GM12878 (cell line): ENCODE results near the gene CCDC57. TPM values are rescaled to one million over a fixed set of nuclear protein-coding genes. Genes with fewer than 3 reads are reported as not detected.

Experiments
- ATAC-seq: fragments of 200-7000 bp; cut with Tn5 transposase; 3 replicates; pipeline ENCODE4 v1.9.1; 2020; ENCODE audit warnings: mild to moderate bottlenecking, moderate library complexity
- BruUV-seq: library from RNA; stranded (reverse); fragments of 400-500 nt; replicated peaks from 2 replicates; lab custom pipeline; 2021; lab: Mats Ljungman, UMichigan
- CTCF ChIA-PET: fragments of 300-600 bp; sonication (Branson Sonifier 250); formaldehyde crosslinking; extraction: SDS; loops from one replicate; lab custom pipeline; 2021; ENCODE audit warnings: inconsistent platforms; lab: Yijun Ruan, JAX
- POLR2A ChIA-PET: fragments of 350-600 bp; formaldehyde crosslinking; extraction: SDS; loops from one replicate; lab custom pipeline; 2021; ENCODE audit warnings: inconsistent platforms; lab: Charles Lee
- RAD21 ChIA-PET: fragments of 300-600 bp; sonication (Branson Sonifier 250); formaldehyde crosslinking; loops from one replicate; lab custom pipeline; 2023; ENCODE audit warnings: antibody characterized with exemption; ENCODE audit not compliant: unreplicated experiment; lab: Charles Lee
- SMC1A ChIA-PET: fragments of 300-600 bp; sonication (Branson Sonifier 250); formaldehyde crosslinking; loops from one replicate; lab custom pipeline; 2023; ENCODE audit not compliant: unreplicated experiment, uncharacterized antibody; lab: Charles Lee
- DNase-seq: peaks from one replicate; pipeline ENCODE4 v3.0.0-alpha.2; 2011; ENCODE audit warnings: low read depth, low spot score
- FAIRE-seq: peaks from 3 replicates; lab custom pipeline; 2011; peaks lifted over from hg19 to GRCh38; lab: Jason Lieb, UNC
- H2AFZ ChIP-seq: 2 replicates; pipeline ENCODE4 v1.6.0; 2011; ENCODE audit warnings: low read depth, low read length, control low read depth; ENCODE audit not compliant: control insufficient read depth
- H3K27ac ChIP-seq: 2 replicates; pipeline ENCODE4 v1.5.1; 2011; ENCODE audit warnings: control low read depth; ENCODE audit not compliant: control insufficient read depth, insufficient read depth
- H3K27me3 ChIP-seq, 2 experiments: replicated peaks in 1 of 2; 2 replicates each; pipeline versions ENCODE4 v1.6.0 to v1.6.1; 2011; ENCODE audit warnings: low read length in 1 of 2; ENCODE audit not compliant: control insufficient read depth in 2 of 2, insufficient read depth in 2 of 2
- H3K36me3 ChIP-seq, 2 experiments: 2 replicates each; pipeline ENCODE4 v1.5.1; 2011; ENCODE audit warnings: low read length in 1 of 2; ENCODE audit not compliant: control insufficient read depth in 2 of 2, insufficient read depth in 2 of 2
- H3K4me1 ChIP-seq: 2 replicates; pipeline ENCODE4 v1.6.1; 2011; ENCODE audit warnings: mild to moderate bottlenecking, low read length, moderate library complexity, mixed read lengths; ENCODE audit not compliant: control insufficient read depth, insufficient read depth
- H3K4me2 ChIP-seq: 2 replicates; pipeline ENCODE4 v1.6.0; 2011; ENCODE audit warnings: control low read depth; ENCODE audit not compliant: control insufficient read depth, insufficient read depth
- H3K4me3 ChIP-seq: fragments of 200-600 bp; sonication (generic); 2 replicates; pipeline ENCODE4 v1.5.1; 2016
- H3K79me2 ChIP-seq: 2 replicates; pipeline ENCODE4 v1.6.0; 2011; ENCODE audit warnings: low read length; ENCODE audit not compliant: control insufficient read depth, insufficient read depth
- H3K9ac ChIP-seq: 2 replicates; pipeline ENCODE4 v1.8.0; 2011; ENCODE audit warnings: low read length, control low read depth, mixed read lengths; ENCODE audit not compliant: control insufficient read depth, insufficient read depth
- H3K9me3 ChIP-seq: replicated peaks from 3 replicates; pipeline ENCODE4 v1.5.1; 2011; ENCODE audit warnings: mild to moderate bottlenecking, low read length; ENCODE audit not compliant: control insufficient read depth, insufficient read depth
- H4K20me1 ChIP-seq: 2 replicates; pipeline ENCODE4 v1.6.0; 2011; ENCODE audit not compliant: control insufficient read depth, insufficient read depth
- BACH1 ChIP-seq: fragments of 450-650 bp; IDR thresholded peaks from 2 replicates; pipeline ENCODE4 v1.6.1; 2017; ENCODE audit warnings: mild to moderate bottlenecking, borderline replicate concordance
- HDAC2 ChIP-seq: fragments of 200-600 bp; sonication (generic); IDR thresholded peaks from 2 replicates; pipeline ENCODE4 v1.6.1; 2017
- KLF5 ChIP-seq: fragments of 450-650 bp; IDR thresholded peaks from 2 replicates; pipeline ENCODE4 v1.6.1; 2014; ENCODE audit warnings: mild to moderate bottlenecking; ENCODE audit not compliant: partially characterized antibody
- LARP7 ChIP-seq: fragments of 450-650 bp; IDR thresholded peaks from 2 replicates; pipeline ENCODE4 v1.6.1; 2017; ENCODE audit warnings: mild to moderate bottlenecking
- NFXL1 ChIP-seq: fragments of 450-650 bp; IDR thresholded peaks from 2 replicates; pipeline ENCODE4 v1.6.1; 2017; ENCODE audit warnings: antibody characterized with exemption, mild to moderate bottlenecking, borderline replicate concordance
- POLR2A ChIP-seq: IDR thresholded peaks from 2 replicates; pipeline ENCODE4 v1.6.1; 2011; ENCODE audit warnings: low read depth, mild to moderate bottlenecking, low read length
- POLR2AphosphoS5 ChIP-seq: IDR thresholded peaks from 2 replicates; pipeline ENCODE4 v1.6.1; 2011; ENCODE audit warnings: mild to moderate bottlenecking, low read length, inconsistent platforms
- POU2F2 ChIP-seq: IDR thresholded peaks from 3 replicates; pipeline ENCODE4 v1.6.1; 2011; ENCODE audit warnings: low read depth, mild to moderate bottlenecking, low read length, borderline replicate concordance
- WGBS: methylation state at CpG from one replicate; pipeline ENCODE4 v1.1.6; 2016; ENCODE audit warnings: low lambda C conversion rate; ENCODE audit not compliant: insufficient replicate concordance, insufficient coverage; ENCODE audit errors: missing lambda C conversion rate; 5-methylcytosine and 5-hydroxymethylcytosine counted together
- in situ Hi-C: fragments of 300-500 bp; cut with MboI; formaldehyde crosslinking; loops from 9 replicates; pipeline ENCODE4 v1.14.3; 2018; ENCODE audit warnings: mixed read lengths
- intact Hi-C: fragments of 100-400 bp; cut with micrococcal nuclease; formaldehyde crosslinking; loops from one replicate; pipeline ENCODE4 v1.14.2; 2022; ENCODE audit not compliant: unreplicated experiment
- polyA plus RNA-seq, 11 experiments: library from polyadenylated mRNA; depleted of rRNA in 4 of 11; unstranded in 6 of 11; stranded (reverse) in 5 of 11; fragments of >200 nt; fragmentation: Nextera tagmentation in 4 of 11; fragmentation: Illumina TruSeq in 1 of 11; extraction: Ambion mirVana in 4 of 11; extraction: Trizol in 1 of 11; gene quantifications; 1 replicate in 1 of 11; 2 replicates in 10 of 11; pipeline versions ENCODE4 v1.2.1 to v1.2.3, GENCODE V29; 2011 to 2016; ENCODE audit warnings: inconsistent platforms in 2 of 11, missing spikeins in 2 of 11, low read depth in 1 of 11
- total RNA-seq, 4 experiments: library from RNA; depleted of rRNA in 3 of 4; stranded (reverse); fragments of >200 nt in 3 of 4; fragmentation: Illumina TruSeq in 1 of 4; extraction: Trizol in 1 of 4; gene quantifications; 2 replicates each; pipeline versions ENCODE4 v1.2.1 to v1.2.3, GENCODE V29; 2013 to 2021
- TF ChIP-seq, protein P1 (sequence below): IDR thresholded peaks from 2 replicates; pipeline ENCODE4 v1.6.1; 2011; ENCODE audit warnings: low read depth, low read length, improper control_type of control experiment, borderline replicate concordance

Gene CCDC57
- total and polyA plus RNA-seq, 10 of the 15 experiments (the other 5 are each of a cell fraction or from before 2014, with no cell fraction given) = 5.4 to 123 (median 45.8) TPM

DNA sequence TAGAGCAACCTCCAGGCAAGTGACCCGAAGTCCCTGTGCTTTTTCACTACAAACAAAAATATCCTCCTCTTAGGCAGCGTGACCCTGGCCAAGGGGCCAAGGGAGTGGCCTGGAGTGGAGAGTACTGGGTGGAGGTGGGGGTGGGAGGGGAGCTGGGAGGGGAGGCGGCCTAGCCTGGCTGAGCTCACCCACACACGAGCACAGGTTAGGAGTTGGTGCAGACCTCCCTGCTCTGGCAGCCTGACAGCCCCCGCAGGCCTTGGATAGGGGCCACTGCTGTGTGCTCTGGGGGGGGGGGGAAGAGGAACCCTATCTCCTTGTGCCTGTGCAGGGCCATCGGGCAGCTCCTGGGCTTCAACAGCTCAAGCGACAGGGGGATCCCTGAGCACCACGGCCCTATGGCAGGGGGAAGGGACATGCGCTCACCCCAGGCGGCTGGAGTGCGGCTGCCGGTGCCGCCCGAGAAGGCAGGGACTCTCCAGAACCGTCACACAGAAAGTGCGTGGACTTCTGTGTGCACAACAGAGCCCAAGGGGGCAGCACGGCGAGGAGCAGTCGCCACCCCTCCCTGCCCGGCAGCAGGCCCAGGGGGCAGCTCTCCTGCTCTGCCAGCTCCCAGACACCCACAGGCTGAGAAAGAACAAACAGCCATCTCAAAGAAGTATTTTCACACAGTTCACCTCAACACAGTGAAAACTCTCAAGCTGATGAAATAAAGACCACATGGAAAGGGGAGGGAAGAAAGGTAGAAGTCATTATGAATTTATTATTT lies 29.5 kb upstream of the CCDC57 start:
- DNase-seq = no peak
- no peaks in the 10 kb centered on the region for H3K27me3 ChIP-seq
- peaks cover 33 to 54% of the 10 kb centered on the region in 2 experiments for H3K36me3 ChIP-seq
- TF ChIP-seq POLR2A (peak; percentile 43; the same call in 1 of the 2 replicates), BACH1 (0 out of 2 replicates have a peak, but pooled peaks have one; percentile 17), HDAC2 (no peak), LARP7 (peak; percentile 44; the same call in 1 of the 2 replicates), KLF5 (no peak), POU2F2 (peak; percentile 8; the same call in 1 of the 3 replicates), POLR2AphosphoS5 (0 out of 2 replicates have a peak, but pooled peaks have one; percentile 20), NFXL1 (no peak)
- TF ChIP-seq, protein P1, sequence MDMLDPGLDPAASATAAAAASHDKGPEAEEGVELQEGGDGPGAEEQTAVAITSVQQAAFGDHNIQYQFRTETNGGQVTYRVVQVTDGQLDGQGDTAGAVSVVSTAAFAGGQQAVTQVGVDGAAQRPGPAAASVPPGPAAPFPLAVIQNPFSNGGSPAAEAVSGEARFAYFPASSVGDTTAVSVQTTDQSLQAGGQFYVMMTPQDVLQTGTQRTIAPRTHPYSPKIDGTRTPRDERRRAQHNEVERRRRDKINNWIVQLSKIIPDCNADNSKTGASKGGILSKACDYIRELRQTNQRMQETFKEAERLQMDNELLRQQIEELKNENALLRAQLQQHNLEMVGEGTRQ = no peak
- H3K4me2 ChIP-seq = no peak overlapping the region
- RAD21 ChIA-PET = interaction anchor here (0.6 to 2.6 kb wide), 13 partner anchors 29 to 160 kb away, joined by 3 to 18 read pairs (median 4); no protein-coding TSS in a partner anchor
- H3K9me3 ChIP-seq = no peaks in the 10 kb centered on the region
- H3K79me2 ChIP-seq = no peaks in the 10 kb centered on the region; the same call in none of the 2 replicates
- POLR2A ChIA-PET = interaction anchor here (0.5 to 1.9 kb wide), 13 partner anchors 10 to 106 kb away, joined by 3 to 7 read pairs (median 4); partner anchors contain the start of genes CSNK1D and SLC16A3
- CTCF ChIA-PET = interaction anchor here (0.8 to 3.0 kb wide), 9 partner anchors 33 to 212 kb away, joined by 3 to 19 read pairs (median 4); partner anchors contain the start of gene CD7
- H2AFZ ChIP-seq = no peak overlapping the region
- SMC1A ChIA-PET = interaction anchor here (0.9 to 2.6 kb wide), 9 partner anchors 34 to 177 kb away, joined by 3 to 12 read pairs (median 5); no protein-coding TSS in a partner anchor
- H3K27ac ChIP-seq = peak overlapping the region; percentile 58
- FAIRE-seq = no peak
- in situ Hi-C loops = no loop called here
- 3% methylated on average over 17 of the region's 20 CpGs for WGBS
- peaks cover 5% of the 10 kb centered on the region for H4K20me1 ChIP-seq
- no peak overlapping the region for H3K4me3 ChIP-seq
- H3K4me1 ChIP-seq = peaks cover 29% of the 10 kb centered on the region
- no TSS peak for BruUV-seq
- peak; percentile 54 for ATAC-seq
- H3K9ac ChIP-seq = no peak overlapping the region
- intact Hi-C loops = no loop called here
